ENCODE data around the gene SMR3A.

SMR3A gene

GRCh38 chr4:70360460-70360859 is at the start of gene SMR3A:
Gene SMR3A, plus strand, starts transcription at chr4:70360760. Its CDS starts 1,356 bp downstream, at chr4:70362116.
- DNase-seq, result no peak

GRCh38 chr4:70313736-70314135 is 46.8 kb upstream of the SMR3A start:
- no peak for DNase-seq

DNA sequence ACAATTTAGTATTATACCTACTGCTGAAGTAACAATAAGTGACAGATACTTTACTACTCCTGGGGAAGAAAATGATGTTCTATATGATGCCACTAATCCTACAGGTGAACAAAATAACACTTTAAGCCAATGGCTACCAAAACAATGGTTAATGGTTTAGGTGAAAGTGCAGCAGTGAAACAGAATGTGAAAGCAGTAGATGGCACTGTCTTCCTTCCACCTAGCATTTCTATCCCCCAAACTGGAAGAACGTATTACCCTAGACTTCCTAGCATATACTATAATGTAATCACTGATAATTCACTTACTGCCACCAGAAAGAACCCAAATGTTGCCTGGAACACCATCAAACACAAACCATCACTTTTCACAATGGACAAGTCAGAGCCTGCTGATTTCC is 44.6 kb upstream of the SMR3A start:
- DNase-seq, result no peak

- DNase-seq, result no peak
These were observed 34.5 kb upstream of the SMR3A start for GRCh38 chr4:70326052-70326451.

GRCh38 chr4:70334681-70335080 is 25.9 kb upstream of the SMR3A start, which contains the start of gene CABS1:
Gene CABS1, plus strand, starts transcription at chr4:70334981. Its CDS starts 59 bp downstream, at chr4:70335040.
- DNase-seq, result no peak

DNA sequence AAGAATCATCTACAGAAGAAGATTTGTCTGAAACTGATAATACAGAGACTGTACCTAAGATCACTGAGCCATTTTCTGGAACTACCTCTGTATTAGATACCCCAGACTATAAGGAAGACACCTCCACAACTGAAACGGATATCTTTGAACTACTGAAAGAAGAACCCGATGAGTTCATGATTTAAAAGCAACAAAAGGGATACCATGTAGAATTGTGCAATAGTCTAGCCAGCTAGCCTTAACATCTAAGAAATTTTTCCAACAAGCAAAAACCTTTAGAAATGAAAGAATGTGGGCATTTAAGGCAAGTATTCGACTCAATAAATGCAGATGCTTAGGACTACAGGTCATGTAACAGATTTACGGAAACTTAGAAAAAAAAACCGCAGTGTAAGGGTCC is 24.5 kb upstream of the SMR3A start:
- DNase-seq, result no peak

- DNase-seq, result no peak
These were observed 22.6 kb upstream of the SMR3A start for GRCh38 chr4:70337886-70338420.

GRCh38 chr4:70356185-70356584 is 4.4 kb upstream of the SMR3A start:
- no peak for DNase-seq

DNA sequence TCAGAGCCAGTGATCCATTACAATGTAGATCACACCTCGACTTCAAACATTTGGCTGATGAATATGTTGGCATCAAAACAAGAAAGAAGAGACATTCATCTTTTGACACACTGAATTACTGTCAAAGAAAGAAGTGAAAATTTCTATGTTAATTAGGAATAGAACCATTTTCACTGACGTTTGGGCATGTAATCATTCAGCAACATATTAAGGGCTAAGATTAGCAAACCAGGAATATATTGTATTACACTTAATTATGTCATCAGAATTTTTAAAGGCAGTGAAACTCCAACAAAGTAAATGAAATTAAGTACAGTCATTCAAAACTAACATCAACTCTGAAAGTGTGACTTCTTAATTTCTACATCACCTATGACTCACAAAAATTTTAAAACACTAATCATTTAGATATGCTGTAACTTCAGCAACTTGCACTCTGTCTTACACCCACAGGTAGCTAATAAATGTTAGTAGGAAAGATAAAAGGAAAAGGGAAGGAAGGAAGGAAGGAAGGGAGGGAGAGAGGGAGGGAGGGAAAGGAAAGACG is 1.4 kb upstream of the SMR3A start:
- DNase-seq, result no peak

GRCh38 chr4:70364002-70364401 is 3.4 kb downstream of the SMR3A start:
- DNase-seq, result no peak

- no peak for DNase-seq
These were observed 4.9 kb downstream of the SMR3A start for GRCh38 chr4:70365479-70365878.

GRCh38 chr4:70367813-70368212 is 7.3 kb downstream of the SMR3A start:
- DNase-seq, result no peak

DNA sequence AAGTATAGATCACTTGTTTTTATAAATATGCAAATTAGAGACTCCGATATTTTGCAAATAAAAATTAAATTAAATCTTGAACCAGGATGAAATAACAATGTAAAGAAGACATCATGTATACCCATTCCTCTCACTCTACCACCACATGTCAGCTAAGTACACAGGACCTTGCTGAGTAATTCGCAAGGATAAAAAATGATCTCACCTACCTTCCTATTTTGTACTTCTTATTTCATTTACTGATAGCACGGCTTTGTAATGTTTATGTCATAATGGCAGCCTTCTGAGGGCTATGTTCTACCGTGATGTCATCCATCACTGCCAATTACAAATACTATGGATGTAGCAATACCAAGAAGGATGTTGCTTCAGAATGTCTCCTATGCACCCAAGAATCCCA is 11.4 kb downstream of the SMR3A start:
- no peak for DNase-seq

- no peak for DNase-seq
These were observed 12.2 kb downstream of the SMR3A start for GRCh38 chr4:70372760-70373159.

- no peak for DNase-seq
These were observed 20.0 kb downstream of the SMR3A start for GRCh38 chr4:70380578-70380977.

DNA sequence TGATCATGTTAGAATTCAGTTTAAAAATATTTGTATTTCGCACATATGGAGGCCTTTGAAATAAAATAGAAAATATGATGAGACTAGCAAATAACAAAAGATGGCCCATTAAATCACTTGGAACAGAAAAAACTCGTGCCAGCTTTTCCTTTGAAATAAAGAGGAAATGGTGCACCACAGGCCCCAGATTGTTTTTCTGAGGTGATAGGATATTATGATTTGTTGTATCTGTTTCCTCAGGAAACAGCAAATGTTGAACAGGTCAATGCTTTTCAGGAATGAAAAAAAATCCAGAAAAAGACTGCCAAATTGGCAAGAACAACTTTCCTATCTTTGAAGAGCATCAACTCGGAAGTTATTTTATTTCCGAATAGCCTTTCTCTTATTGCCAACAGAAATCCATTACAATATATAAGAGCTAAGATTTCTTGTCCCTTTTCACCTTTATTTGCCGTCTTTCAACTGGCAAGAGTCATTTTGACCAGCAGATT is 22.2 kb downstream of the SMR3A start, which contains the start of gene SMR3B:
Gene SMR3B, plus strand, starts transcription at position 441 of the 491 bp plus-strand sequence. CDS start 1,380 bp downstream, outside the sequence.
- no peak for DNase-seq

GRCh38 chr4:70392057-70392776 is 31.7 kb downstream of the SMR3A start:
- DNase-seq, result no peak

- no peak for DNase-seq
These were observed 37.0 kb downstream of the SMR3A start, which contains the start of gene OPRPN for GRCh38 chr4:70397580-70397979. Gene OPRPN, plus strand, starts transcription at chr4:70397940. Its CDS starts 1,346 bp downstream, at chr4:70399286.

DNA sequence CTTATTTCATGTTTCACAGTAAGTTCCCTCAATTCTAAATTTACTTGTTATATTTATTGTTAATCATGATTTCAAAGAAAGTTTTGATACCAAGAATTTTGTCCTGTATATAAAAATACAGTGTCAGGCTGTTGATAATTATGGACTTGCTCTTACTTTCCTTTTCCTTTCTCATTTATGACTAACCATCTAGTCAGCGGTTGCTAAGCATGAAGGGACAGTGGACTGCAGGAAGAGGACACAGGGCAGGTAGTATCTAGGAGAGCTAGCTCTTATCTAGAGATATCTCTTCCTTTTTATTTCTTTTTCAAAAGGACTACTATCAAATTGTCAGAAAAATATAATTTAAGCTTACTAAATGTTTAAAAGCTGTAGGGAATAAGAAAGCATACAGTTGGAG is 38.8 kb downstream of the SMR3A start:
- no peak for DNase-seq

DNA sequence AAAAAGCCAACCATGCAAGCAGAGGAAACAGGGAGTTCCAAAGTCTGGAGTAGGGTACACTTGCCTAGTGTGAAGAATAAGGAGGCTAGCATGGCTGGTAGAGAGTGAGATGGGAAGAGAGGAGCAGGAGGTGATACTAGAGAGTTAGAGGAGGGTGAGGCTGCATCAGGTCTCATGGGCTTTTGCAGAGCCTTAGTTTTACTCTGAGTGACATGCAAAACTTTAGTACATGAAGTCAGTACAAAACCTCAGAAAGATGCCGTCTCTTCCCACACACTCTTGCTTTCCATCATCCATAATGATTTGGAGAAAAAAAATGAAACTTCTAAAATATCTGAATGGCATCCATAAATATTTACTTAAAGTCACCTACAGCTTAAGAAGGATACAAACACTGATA is 42.2 kb downstream of the SMR3A start:
- no peak for DNase-seq

GRCh38 chr4:70405765-70406164 is 45.2 kb downstream of the SMR3A start:
- DNase-seq, result no peak
